MM.1S (cell line): Measurements from ENCODE around the gene CHCHD6.

Experiments
- DNase-seq: peaks from one replicate; pipeline ENCODE4 v3.0.0-alpha.2; 2015
- H2AFZ ChIP-seq: fragments of 300-600 bp; sonication (generic); 2 replicates; pipeline ENCODE4 v1.6.0; 2016; ENCODE audit warnings: antibody characterized with exemption, low read length
- H3F3A ChIP-seq: fragments of 300-600 bp; sonication (generic); 2 replicates; pipeline ENCODE4 v1.6.1; 2016; ENCODE audit warnings: mild to moderate bottlenecking, antibody characterized with exemption, low read length, moderate library complexity, mixed read lengths; ENCODE audit not compliant: insufficient read depth
- H3K27ac ChIP-seq: fragments of 300-600 bp; sonication (generic); 2 replicates; pipeline ENCODE4 v1.5.1; 2016; ENCODE audit warnings: mild to moderate bottlenecking, low read length
- H3K27me3 ChIP-seq: fragments of 300-600 bp; sonication (generic); replicated peaks from 2 replicates; pipeline ENCODE4 v1.6.0; 2016; ENCODE audit warnings: low read length; ENCODE audit not compliant: insufficient read depth
- H3K36me3 ChIP-seq: fragments of 300-600 bp; sonication (generic); replicated peaks from 2 replicates; pipeline ENCODE4 v1.6.1; 2016; ENCODE audit warnings: mild to moderate bottlenecking, low read length, mixed read lengths; ENCODE audit not compliant: insufficient read depth
- H3K4me1 ChIP-seq: fragments of 300-600 bp; sonication (generic); 2 replicates; pipeline ENCODE4 v1.6.1; 2016; ENCODE audit warnings: low read length, mixed read lengths
- H3K4me2 ChIP-seq: fragments of 300-600 bp; sonication (generic); 2 replicates; pipeline ENCODE4 v1.6.0; 2016; ENCODE audit warnings: low read depth, low read length
- H3K4me3 ChIP-seq: fragments of 300-600 bp; sonication (generic); 2 replicates; pipeline ENCODE4 v1.5.1; 2016; ENCODE audit warnings: low read length, mixed read lengths
- H3K79me2 ChIP-seq: fragments of 300-600 bp; sonication (generic); 2 replicates; pipeline ENCODE4 v1.6.1; 2016; ENCODE audit warnings: mixed run types, low read length, mixed read lengths
- H3K9ac ChIP-seq: fragments of 300-600 bp; sonication (generic); 2 replicates; pipeline ENCODE4 v1.6.1; 2016; ENCODE audit warnings: low read length, mixed read lengths
- H3K9me2 ChIP-seq: fragments of 300-600 bp; sonication (generic); replicated peaks from 2 replicates; pipeline ENCODE4 v1.6.1; 2016; ENCODE audit warnings: mild to moderate bottlenecking, low read length, mixed read lengths; ENCODE audit not compliant: insufficient read depth
- H3K9me3 ChIP-seq: fragments of 300-600 bp; sonication (generic); replicated peaks from 2 replicates; pipeline ENCODE4 v1.6.1; 2016; ENCODE audit warnings: mild to moderate bottlenecking, low read length, mixed read lengths; ENCODE audit not compliant: insufficient read depth
- H4K20me1 ChIP-seq: fragments of 300-600 bp; sonication (generic); 2 replicates; pipeline ENCODE4 v1.6.1; 2016; ENCODE audit warnings: mild to moderate bottlenecking, low read length, moderate library complexity, mixed read lengths; ENCODE audit not compliant: insufficient read depth
- EZH2 ChIP-seq: fragments of 300-600 bp; sonication (generic); optimal IDR thresholded peaks from 2 replicates; pipeline ENCODE3; 2017; ENCODE audit warnings: low read depth, mild to moderate bottlenecking, antibody characterized with exemption, low read length, mixed read lengths
- EZH2phosphoT487 ChIP-seq: fragments of 300-600 bp; sonication (generic); IDR thresholded peaks from 2 replicates; pipeline ENCODE4 v1.6.1; 2018; ENCODE audit warnings: antibody characterized with exemption, low read length
- TF ChIP-seq, protein P1 (sequence below): fragments of 300-600 bp; sonication (generic); IDR thresholded peaks from 2 replicates; pipeline ENCODE4 v1.5.1; 2016; ENCODE audit warnings: antibody characterized with exemption, low read length, mixed read lengths

CHCHD6 gene

DNA sequence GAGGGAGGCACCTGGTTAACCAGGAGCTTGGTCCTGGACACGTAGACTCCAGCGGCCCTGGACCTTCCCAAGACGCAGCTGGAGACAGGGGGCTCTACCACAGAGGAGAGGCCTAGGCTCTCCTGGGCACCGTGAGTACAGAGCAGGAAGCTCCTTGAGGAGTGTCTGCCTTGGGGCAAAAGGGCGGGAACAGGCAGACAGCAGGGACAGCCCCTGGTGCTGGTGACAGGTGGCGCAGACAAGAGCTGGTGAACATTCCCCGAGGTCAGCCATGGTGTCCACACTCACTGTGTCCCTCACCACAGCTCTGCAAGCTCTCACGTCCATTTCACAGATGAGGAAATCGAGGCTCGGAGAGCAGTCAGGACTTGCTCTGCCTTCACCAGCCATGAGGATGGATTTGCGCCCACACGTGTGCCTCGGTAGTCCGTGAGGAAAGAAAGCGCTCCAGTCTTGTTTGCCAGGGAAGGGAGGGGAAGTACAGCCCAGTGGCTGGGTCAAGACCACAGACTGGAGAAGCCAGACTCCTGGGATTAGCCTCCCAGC lies 276.3 kb downstream of the CHCHD6 start:
- H3K27ac ChIP-seq: no peak overlapping the region
- H3K79me2 ChIP-seq: peaks cover 16% of the 10 kb centered on the region
- TF ChIP-seq EZH2phosphoT487: no peak
- TF ChIP-seq, protein P1, sequence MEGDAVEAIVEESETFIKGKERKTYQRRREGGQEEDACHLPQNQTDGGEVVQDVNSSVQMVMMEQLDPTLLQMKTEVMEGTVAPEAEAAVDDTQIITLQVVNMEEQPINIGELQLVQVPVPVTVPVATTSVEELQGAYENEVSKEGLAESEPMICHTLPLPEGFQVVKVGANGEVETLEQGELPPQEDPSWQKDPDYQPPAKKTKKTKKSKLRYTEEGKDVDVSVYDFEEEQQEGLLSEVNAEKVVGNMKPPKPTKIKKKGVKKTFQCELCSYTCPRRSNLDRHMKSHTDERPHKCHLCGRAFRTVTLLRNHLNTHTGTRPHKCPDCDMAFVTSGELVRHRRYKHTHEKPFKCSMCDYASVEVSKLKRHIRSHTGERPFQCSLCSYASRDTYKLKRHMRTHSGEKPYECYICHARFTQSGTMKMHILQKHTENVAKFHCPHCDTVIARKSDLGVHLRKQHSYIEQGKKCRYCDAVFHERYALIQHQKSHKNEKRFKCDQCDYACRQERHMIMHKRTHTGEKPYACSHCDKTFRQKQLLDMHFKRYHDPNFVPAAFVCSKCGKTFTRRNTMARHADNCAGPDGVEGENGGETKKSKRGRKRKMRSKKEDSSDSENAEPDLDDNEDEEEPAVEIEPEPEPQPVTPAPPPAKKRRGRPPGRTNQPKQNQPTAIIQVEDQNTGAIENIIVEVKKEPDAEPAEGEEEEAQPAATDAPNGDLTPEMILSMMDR: no peak
- no peak for TF ChIP-seq EZH2
- H3K9me2 ChIP-seq: no peaks in the 10 kb centered on the region
- H3K9ac ChIP-seq: no peak overlapping the region
- no peaks in the 10 kb centered on the region for H3K36me3 ChIP-seq
- H3K4me3 ChIP-seq: no peak overlapping the region
- H3K4me1 ChIP-seq: no peaks in the 10 kb centered on the region; the same call in 1 of the 2 replicates
- H2AFZ ChIP-seq: no peak overlapping the region
- no peaks in the 10 kb centered on the region for H4K20me1 ChIP-seq
- DNase-seq: no peak
- no peak overlapping the region for H3K4me2 ChIP-seq
- no peaks in the 10 kb centered on the region for H3F3A ChIP-seq
- H3K27me3 ChIP-seq: no peaks in the 10 kb centered on the region
- no peaks in the 10 kb centered on the region for H3K9me3 ChIP-seq

DNA sequence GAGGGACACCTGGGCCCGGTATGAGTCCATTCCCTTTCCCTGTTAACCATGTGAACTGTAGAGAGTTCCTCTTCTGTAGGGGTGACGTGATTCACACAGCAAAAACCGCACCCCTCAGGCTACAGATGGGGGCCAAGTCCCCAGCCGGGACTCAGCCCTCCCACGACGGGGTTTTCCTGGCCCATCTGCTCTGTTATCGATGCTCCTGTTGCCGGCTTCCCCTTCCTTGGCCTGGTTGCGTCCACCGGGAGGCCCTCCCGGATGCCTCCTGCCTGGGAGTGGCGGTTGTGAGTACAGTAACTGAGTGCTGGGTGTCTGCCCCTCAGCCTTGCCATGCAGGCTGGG lies 278.1 kb downstream of the CHCHD6 start:
- H3K27me3 ChIP-seq: no peaks in the 10 kb centered on the region
- no peak overlapping the region for H3K27ac ChIP-seq
- no peaks in the 10 kb centered on the region for H4K20me1 ChIP-seq
- peaks cover 26% of the 10 kb centered on the region for H3K79me2 ChIP-seq
- H2AFZ ChIP-seq: peak overlapping the region; percentile 93
- no peaks in the 10 kb centered on the region for H3F3A ChIP-seq
- H3K9ac ChIP-seq: peak overlapping the region; percentile 87; the same call in 1 of the 2 replicates
- no peaks in the 10 kb centered on the region for H3K9me3 ChIP-seq
- TF ChIP-seq EZH2phosphoT487 (no peak), EZH2 (no peak)
- TF ChIP-seq, protein P1: no peak
- DNase-seq: peak; percentile 31
- H3K4me2 ChIP-seq: peak overlapping the region; percentile 72
- H3K36me3 ChIP-seq: no peaks in the 10 kb centered on the region
- no peaks in the 10 kb centered on the region for H3K9me2 ChIP-seq
- H3K4me3 ChIP-seq: peak overlapping the region; percentile 64
- no peaks in the 10 kb centered on the region; the same call in 1 of the 2 replicates for H3K4me1 ChIP-seq

DNA sequence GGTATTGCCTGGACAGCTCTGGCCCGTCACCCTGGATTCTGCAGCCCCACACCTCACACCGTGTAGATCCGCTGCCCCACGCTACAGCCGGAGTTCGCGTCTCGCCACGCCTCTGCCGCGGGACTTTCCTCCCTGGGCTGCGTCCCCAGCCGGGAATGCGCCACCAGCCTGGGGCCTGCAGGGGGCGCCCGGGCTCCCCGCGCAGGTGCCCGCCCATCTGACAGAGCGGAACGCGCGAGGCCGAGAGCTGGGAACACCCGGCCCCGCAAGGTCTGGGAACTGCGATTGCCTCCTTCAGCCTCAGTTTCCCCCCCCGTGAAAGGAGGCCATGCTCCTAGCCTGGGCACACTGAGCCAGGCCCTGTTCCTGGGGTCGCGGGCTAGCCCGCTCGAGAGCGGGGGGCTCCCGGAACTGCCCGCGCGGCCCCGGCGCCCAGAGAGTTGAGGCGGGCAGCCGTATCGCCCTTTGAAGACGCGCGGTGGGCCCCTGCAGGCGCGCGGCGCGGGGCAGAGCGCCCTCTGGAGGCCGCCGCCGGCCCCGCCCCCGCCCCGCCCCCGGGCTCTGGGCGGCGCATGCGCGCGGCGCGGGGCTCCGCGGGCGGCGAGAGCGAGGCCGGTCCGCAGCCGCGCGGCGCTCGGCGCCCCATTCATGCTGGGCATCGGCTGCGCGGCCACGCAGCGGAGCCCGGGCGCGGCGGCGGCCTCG lies 278.6 kb downstream of the CHCHD6 start, which contains the start of gene PLXNA1:
Gene PLXNA1, plus strand, starts transcription at position 645 of the 705 bp plus-strand sequence. CDS start 5,479 bp downstream, outside the sequence.
- no peaks in the 10 kb centered on the region for H3F3A ChIP-seq
- peaks cover 28% of the 10 kb centered on the region for H3K79me2 ChIP-seq
- peak within 1 kb of the TSS; percentile 87 for H3K9ac ChIP-seq
- H3K9me2 ChIP-seq: no peaks in the 10 kb centered on the region
- no peaks in the 10 kb centered on the region for H3K36me3 ChIP-seq
- peak within 1 kb of the TSS; percentile 93 for H2AFZ ChIP-seq
- DNase-seq: peak; percentile 86
- H3K4me2 ChIP-seq: peak within 1 kb of the TSS; percentile 85
- TF ChIP-seq, protein P1: peak; percentile 91
- no peak for TF ChIP-seq EZH2phosphoT487
- H3K4me1 ChIP-seq: no peaks in the 10 kb centered on the region; the same call in 1 of the 2 replicates
- peak within 1 kb of the TSS; percentile 64 for H3K4me3 ChIP-seq
- no peaks in the 10 kb centered on the region for H4K20me1 ChIP-seq
- peak within 1 kb of the TSS; percentile 69; the same call in 1 of the 2 replicates for H3K27ac ChIP-seq
- no peaks in the 10 kb centered on the region for H3K27me3 ChIP-seq
- no peaks in the 10 kb centered on the region for H3K9me3 ChIP-seq
